CD4-positive, alpha-beta T cell (primary cell): ENCODE data around the gene CHD9. TPM values are rescaled to one million over a fixed set of nuclear protein-coding genes. Genes with fewer than 3 reads are reported as not detected.
A peak's percentile ranks its signal among the peaks of the same experiment; 100 is the strongest.

Experiments used
- ATAC-seq: fragments of 200-7000 bp; cut with Tn5 transposase; one replicate; pipeline ENCODE4 v1.10.0; 2022; ENCODE audit warnings: mild to moderate bottlenecking; ENCODE audit not compliant: poor library complexity
- CTCF ChIA-PET: fragments of 350-600 bp; sonication (Branson Sonifier 250); formaldehyde crosslinking; loops from one replicate; lab custom pipeline; 2021; ENCODE audit warnings: antibody characterized with exemption, inconsistent platforms; lab: Charles Lee
- POLR2A ChIA-PET: fragments of 350-600 bp; sonication (Branson Sonifier 250); formaldehyde crosslinking; loops from one replicate; lab custom pipeline; 2021; ENCODE audit warnings: antibody characterized with exemption, inconsistent platforms; lab: Charles Lee
- DNase-seq, 14 experiments: peaks; one replicate each; pipeline ENCODE4 v3.0.0-alpha.2; 2013 to 2020; ENCODE audit warnings: mixed read lengths in 2 of 14
- H3K27ac ChIP-seq, 2 donors: one replicate each; pipeline versions ENCODE4 v1.5.1 to v1.7.0; 2013; ENCODE audit warnings: low read length in 2 of 2, low read depth in 1 of 2, mild to moderate bottlenecking in 1 of 2
- H3K27me3 ChIP-seq, 2 experiments: 1 replicate in 1 of 2; 2 replicates in 1 of 2; pipeline versions ENCODE4 v1.6.1 to v1.7.0; 2013; ENCODE audit warnings: low read length in 2 of 2, control low read depth in 1 of 2, mild to moderate bottlenecking in 1 of 2, moderate library complexity in 1 of 2; ENCODE audit not compliant: insufficient read depth in 2 of 2, control insufficient read depth in 1 of 2
- H3K36me3 ChIP-seq: one replicate; pipeline ENCODE4 v1.6.1; 2013; ENCODE audit warnings: low read length, control low read depth; ENCODE audit not compliant: insufficient read depth
- H3K4me1 ChIP-seq: one replicate; pipeline ENCODE4 v1.6.1; 2013; ENCODE audit warnings: low read length, control low read depth; ENCODE audit not compliant: insufficient read depth
- H3K4me3 ChIP-seq: one replicate; pipeline ENCODE4 v1.5.1; 2013; ENCODE audit warnings: mild to moderate bottlenecking, low read length, moderate library complexity
- H3K9me3 ChIP-seq, 2 experiments: 1 replicate in 1 of 2; 2 replicates in 1 of 2; pipeline versions ENCODE4 v1.6.1 to v1.7.0; 2013; ENCODE audit warnings: low read length in 2 of 2, mild to moderate bottlenecking in 2 of 2, control low read depth in 1 of 2, moderate library complexity in 1 of 2; ENCODE audit not compliant: control insufficient read depth in 1 of 2, insufficient read depth in 1 of 2
- H3K27ac Mint-ChIP-seq: one replicate; pipeline ENCODE4 v1.8.0; 2020; ENCODE audit warnings: mixed read lengths
- H3K27me3 Mint-ChIP-seq: one replicate; pipeline ENCODE4 v1.8.0; 2021; ENCODE audit warnings: mixed read lengths
- H3K36me3 Mint-ChIP-seq: one replicate; pipeline ENCODE4 v1.8.0; 2021; ENCODE audit warnings: low read depth, mixed read lengths
- H3K4me1 Mint-ChIP-seq: one replicate; pipeline ENCODE4 v1.8.0; 2021; ENCODE audit warnings: low read depth, mixed read lengths
- H3K4me3 Mint-ChIP-seq: one replicate; pipeline ENCODE4 v1.8.0; 2020; ENCODE audit warnings: mild to moderate bottlenecking, mixed read lengths
- H3K9me3 Mint-ChIP-seq: one replicate; pipeline ENCODE4 v1.8.0; 2020; ENCODE audit warnings: mixed read lengths
- intact Hi-C, 2 experiments: fragments of 100-400 bp; cut with DNase I in 1 of 2; cut with micrococcal nuclease in 1 of 2; formaldehyde crosslinking; loops; one replicate each; pipeline versions ENCODE4 v1.15.1 to v1.9.0; 2023 to 2025; cut with DNase I, micrococcal nuclease
- total RNA-seq, 174 experiments: library from RNA in 2 of 174; stranded (reverse) in 2 of 174; gene quantifications; one replicate each; pipeline ENCODE4 v1.2.3 and lab custom pipeline; 2021 to 2026
- TF ChIP-seq, protein P1 (sequence below): fragments of 200-600 bp; IDR thresholded peaks from one replicate; pipeline ENCODE4 v1.8.0; 2022; ENCODE audit warnings: antibody characterized with exemption, mild to moderate bottlenecking

CHD9 gene
- total RNA-seq, 2 experiments from 2014 or later = 28.2 to 28.8 TPM

DNA sequence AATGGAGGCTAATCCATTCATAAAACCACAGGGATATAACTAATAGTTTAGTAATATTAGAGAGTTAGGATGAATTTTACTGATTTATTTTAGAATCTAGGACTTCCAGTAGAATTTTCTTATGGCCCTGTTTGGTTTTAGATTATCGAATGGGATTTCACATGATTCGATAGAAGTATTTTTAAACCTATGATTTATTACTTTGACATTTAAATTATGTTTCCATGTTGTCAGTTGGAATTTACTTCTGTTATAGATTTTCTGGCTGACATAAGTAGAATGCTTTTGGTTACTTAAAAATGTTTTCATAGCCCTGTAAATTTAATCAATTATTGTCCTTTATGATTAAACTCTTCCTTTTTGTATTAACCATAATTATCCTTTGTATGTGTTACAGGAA is 158.8 kb downstream of the CHD9 start:
- Histone ChIP-seq H3K27ac (no peak overlapping the region), H3K36me3 (no peaks in the 10 kb centered on the region), H3K27me3 (no peaks in the 10 kb centered on the region), H3K4me3 (no peak overlapping the region), H3K4me1 (no peaks in the 10 kb centered on the region), H3K9me3 (no peaks in the 10 kb centered on the region)
- Mint-ChIP-seq H3K36me3 (no peaks in the 10 kb centered on the region), H3K4me3 (no peak overlapping the region), H3K4me1 (peaks cover 23% of the 10 kb centered on the region), H3K27ac (no peak overlapping the region), H3K27me3 (no peaks in the 10 kb centered on the region), H3K9me3 (no peaks in the 10 kb centered on the region)
- POLR2A ChIA-PET = no interaction called here
- no peak for ATAC-seq
- intact Hi-C loops = no loop called here
- no peak for DNase-seq
- TF ChIP-seq, protein P1, sequence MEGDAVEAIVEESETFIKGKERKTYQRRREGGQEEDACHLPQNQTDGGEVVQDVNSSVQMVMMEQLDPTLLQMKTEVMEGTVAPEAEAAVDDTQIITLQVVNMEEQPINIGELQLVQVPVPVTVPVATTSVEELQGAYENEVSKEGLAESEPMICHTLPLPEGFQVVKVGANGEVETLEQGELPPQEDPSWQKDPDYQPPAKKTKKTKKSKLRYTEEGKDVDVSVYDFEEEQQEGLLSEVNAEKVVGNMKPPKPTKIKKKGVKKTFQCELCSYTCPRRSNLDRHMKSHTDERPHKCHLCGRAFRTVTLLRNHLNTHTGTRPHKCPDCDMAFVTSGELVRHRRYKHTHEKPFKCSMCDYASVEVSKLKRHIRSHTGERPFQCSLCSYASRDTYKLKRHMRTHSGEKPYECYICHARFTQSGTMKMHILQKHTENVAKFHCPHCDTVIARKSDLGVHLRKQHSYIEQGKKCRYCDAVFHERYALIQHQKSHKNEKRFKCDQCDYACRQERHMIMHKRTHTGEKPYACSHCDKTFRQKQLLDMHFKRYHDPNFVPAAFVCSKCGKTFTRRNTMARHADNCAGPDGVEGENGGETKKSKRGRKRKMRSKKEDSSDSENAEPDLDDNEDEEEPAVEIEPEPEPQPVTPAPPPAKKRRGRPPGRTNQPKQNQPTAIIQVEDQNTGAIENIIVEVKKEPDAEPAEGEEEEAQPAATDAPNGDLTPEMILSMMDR = no peak
- CTCF ChIA-PET = interaction anchor here (1.9 kb wide), 1 partner anchor 159 kb away, joined by 5 read pairs; the partner anchor contains the start of gene CHD9

DNA sequence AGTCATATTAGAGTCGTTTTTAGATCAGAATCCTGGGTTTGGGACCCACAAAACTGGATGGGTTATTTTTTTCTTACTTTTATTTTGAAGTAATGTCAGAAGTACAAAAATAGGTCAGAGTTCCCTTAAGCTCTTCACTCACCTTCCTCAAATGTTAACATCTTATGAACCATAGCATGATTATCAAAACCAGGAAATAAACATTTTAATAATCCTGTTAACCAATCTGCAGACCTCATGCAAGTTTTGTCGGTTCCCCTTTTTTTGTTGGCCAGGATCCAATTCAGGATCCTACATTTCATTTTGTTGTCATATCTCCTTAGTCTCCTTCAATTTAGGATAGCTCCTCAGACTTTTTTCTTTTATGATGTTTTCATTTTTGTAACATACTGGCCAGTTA is 162.0 kb downstream of the CHD9 start:
- CTCF ChIA-PET = interaction anchor here (0.6 kb wide), 1 partner anchor 38 kb away, joined by 4 read pairs; no protein-coding TSS in a partner anchor
- H3K27me3 ChIP-seq = no peaks in the 10 kb centered on the region

DNA sequence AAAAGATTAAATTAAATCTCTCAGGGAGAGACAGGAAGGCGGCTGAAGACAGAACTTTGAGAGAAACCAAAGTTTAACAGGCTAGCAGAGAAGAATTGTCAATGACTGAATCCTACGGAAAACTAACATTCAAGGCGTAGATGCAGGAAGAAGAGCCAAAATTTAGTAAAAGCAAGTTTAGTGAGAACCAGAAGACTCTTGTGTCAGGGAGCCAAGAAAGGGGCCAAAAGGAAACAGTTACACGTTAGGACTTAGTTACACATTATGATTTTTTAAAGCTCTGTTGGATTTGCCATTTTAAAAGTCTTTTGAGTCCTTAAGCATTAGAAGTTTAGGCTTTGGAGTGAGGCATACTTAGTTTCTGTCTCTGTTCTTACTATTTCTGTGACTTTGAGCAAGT is 164.6 kb downstream of the CHD9 start:
- intact Hi-C loops = no loop called here
- peaks cover 6% of the 10 kb centered on the region for H3K4me1 Mint-ChIP-seq
- Histone ChIP-seq H3K9me3 (no peaks in the 10 kb centered on the region), H3K4me1 (no peaks in the 10 kb centered on the region), H3K36me3 (peaks cover 4% of the 10 kb centered on the region), H3K27ac (no peak overlapping the region), H3K4me3 (no peak overlapping the region), H3K27me3 (no peaks in the 10 kb centered on the region)
- no peak for DNase-seq
- no peak for ATAC-seq
- ChIA-PET POLR2A (no interaction called here), CTCF (no interaction called here)
- H3K4me3 Mint-ChIP-seq = no peak overlapping the region
- H3K27ac Mint-ChIP-seq = no peak overlapping the region
- H3K36me3 Mint-ChIP-seq = peaks cover 19% of the 10 kb centered on the region
- TF ChIP-seq, protein P1 = no peak
- no peaks in the 10 kb centered on the region for H3K9me3 Mint-ChIP-seq
- H3K27me3 Mint-ChIP-seq = no peaks in the 10 kb centered on the region

More for the DNA sequence above, 162.0 kb downstream of the CHD9 start:
- no peaks in the 10 kb centered on the region for H3K9me3 Mint-ChIP-seq
- ATAC-seq = no peak
- H3K36me3 Mint-ChIP-seq = no peaks in the 10 kb centered on the region
- no peak overlapping the region for H3K27ac ChIP-seq
- peaks cover 17% of the 10 kb centered on the region for H3K4me1 Mint-ChIP-seq
- peak in 3 of 14 experiments; percentile 11 to 29 (median 28) for DNase-seq
- H3K4me3 ChIP-seq = no peak overlapping the region
- H3K9me3 ChIP-seq = no peaks in the 10 kb centered on the region
- H3K4me3 Mint-ChIP-seq = no peak overlapping the region
- no peaks in the 10 kb centered on the region for H3K27me3 Mint-ChIP-seq
- POLR2A ChIA-PET = no interaction called here
- H3K36me3 ChIP-seq = no peaks in the 10 kb centered on the region
- intact Hi-C loops = no loop called here
- H3K4me1 ChIP-seq = no peaks in the 10 kb centered on the region
- H3K27ac Mint-ChIP-seq = no peak overlapping the region
- TF ChIP-seq, protein P1 = no peak
